RWPE2 (cell line): ENCODE data around the gene TUBB8.

Source experiments
- ATAC-seq: fragments of 200-7000 bp; cut with Tn5 transposase; 3 replicates; pipeline ENCODE4 v1.9.1; 2021; ENCODE audit warnings: low read depth
- DNase-seq: peaks from one replicate; pipeline ENCODE4 v3.0.0-alpha.2; 2020; ENCODE audit warnings: low spot score
- H3K27ac ChIP-seq: fragments of 450-650 bp; 2 replicates; pipeline ENCODE4 v1.5.1; 2017; ENCODE audit warnings: mild to moderate bottlenecking; ENCODE audit not compliant: poor library complexity, severe bottlenecking
- H3K27me3 ChIP-seq: fragments of 250-450 bp; sonication (Bioruptor Pico); 2 replicates; pipeline ENCODE4 v1.5.1; 2021; ENCODE audit warnings: mild to moderate bottlenecking, moderate library complexity; ENCODE audit not compliant: insufficient read depth, poor library complexity, severe bottlenecking
- H3K36me3 ChIP-seq: fragments of 250-450 bp; sonication (Bioruptor Pico); 2 replicates; pipeline ENCODE4 v1.5.1; 2020; ENCODE audit warnings: low read depth, mild to moderate bottlenecking, moderate library complexity
- H3K4me1 ChIP-seq: fragments of 250-450 bp; sonication (Bioruptor Pico); 2 replicates; pipeline ENCODE4 v1.5.1; 2021; ENCODE audit warnings: mild to moderate bottlenecking, moderate library complexity; ENCODE audit not compliant: insufficient read depth, poor library complexity, severe bottlenecking
- H3K4me3 ChIP-seq: fragments of 250-450 bp; sonication (Bioruptor Pico); 2 replicates; pipeline ENCODE4 v1.5.1; 2021; ENCODE audit warnings: mild to moderate bottlenecking, moderate library complexity; ENCODE audit not compliant: severe bottlenecking
- H3K9me3 ChIP-seq: fragments of 250-450 bp; sonication (Bioruptor Pico); 2 replicates; pipeline ENCODE4 v1.5.1; 2021; ENCODE audit warnings: mild to moderate bottlenecking, moderate library complexity; ENCODE audit not compliant: severe bottlenecking
- TF ChIP-seq, protein P1 (sequence below): fragments of 450-650 bp; IDR thresholded peaks from one replicate; pipeline ENCODE4 v1.5.1; 2017; ENCODE audit warnings: mild to moderate bottlenecking, moderate library complexity; ENCODE audit not compliant: poor library complexity, severe bottlenecking

The TUBB8 gene

DNA sequence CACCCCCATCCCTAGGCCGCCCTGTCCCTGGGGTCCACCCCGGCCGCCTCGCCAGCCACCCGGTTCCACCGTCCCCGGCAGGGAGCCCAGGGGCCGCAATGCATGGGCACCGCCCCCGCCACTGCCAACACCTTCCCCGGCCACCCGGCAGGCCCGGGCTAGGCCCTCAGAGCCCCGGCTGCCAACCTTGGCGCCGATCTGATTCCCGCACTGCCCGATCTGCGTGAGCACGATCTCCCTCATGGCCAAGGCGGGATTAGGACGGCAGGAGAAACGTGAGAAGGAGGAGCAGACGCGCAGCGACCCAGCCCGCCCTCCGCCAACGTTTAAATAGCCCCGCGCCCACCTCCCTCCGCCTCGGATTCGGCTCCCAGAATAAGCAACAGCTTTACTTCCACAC, at the start of gene TUBB8:
TUBB8 (minus strand) TSS at position 301 of the 400 bp plus-strand sequence; CDS start at position 243, 58 bp downstream.
- no peaks in the 10 kb centered on the region for H3K27me3 ChIP-seq
- ATAC-seq (no peak), DNase-seq (no peak)
- H3K27ac ChIP-seq: no peak within 1 kb of the TSS
- no peaks in the 10 kb centered on the region for H3K36me3 ChIP-seq
- H3K4me1 ChIP-seq: no peaks in the 10 kb centered on the region
- H3K4me3 ChIP-seq: no peak within 1 kb of the TSS
- H3K9me3 ChIP-seq: no peaks in the 10 kb centered on the region
- TF ChIP-seq, protein P1, sequence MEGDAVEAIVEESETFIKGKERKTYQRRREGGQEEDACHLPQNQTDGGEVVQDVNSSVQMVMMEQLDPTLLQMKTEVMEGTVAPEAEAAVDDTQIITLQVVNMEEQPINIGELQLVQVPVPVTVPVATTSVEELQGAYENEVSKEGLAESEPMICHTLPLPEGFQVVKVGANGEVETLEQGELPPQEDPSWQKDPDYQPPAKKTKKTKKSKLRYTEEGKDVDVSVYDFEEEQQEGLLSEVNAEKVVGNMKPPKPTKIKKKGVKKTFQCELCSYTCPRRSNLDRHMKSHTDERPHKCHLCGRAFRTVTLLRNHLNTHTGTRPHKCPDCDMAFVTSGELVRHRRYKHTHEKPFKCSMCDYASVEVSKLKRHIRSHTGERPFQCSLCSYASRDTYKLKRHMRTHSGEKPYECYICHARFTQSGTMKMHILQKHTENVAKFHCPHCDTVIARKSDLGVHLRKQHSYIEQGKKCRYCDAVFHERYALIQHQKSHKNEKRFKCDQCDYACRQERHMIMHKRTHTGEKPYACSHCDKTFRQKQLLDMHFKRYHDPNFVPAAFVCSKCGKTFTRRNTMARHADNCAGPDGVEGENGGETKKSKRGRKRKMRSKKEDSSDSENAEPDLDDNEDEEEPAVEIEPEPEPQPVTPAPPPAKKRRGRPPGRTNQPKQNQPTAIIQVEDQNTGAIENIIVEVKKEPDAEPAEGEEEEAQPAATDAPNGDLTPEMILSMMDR: no peak

DNA sequence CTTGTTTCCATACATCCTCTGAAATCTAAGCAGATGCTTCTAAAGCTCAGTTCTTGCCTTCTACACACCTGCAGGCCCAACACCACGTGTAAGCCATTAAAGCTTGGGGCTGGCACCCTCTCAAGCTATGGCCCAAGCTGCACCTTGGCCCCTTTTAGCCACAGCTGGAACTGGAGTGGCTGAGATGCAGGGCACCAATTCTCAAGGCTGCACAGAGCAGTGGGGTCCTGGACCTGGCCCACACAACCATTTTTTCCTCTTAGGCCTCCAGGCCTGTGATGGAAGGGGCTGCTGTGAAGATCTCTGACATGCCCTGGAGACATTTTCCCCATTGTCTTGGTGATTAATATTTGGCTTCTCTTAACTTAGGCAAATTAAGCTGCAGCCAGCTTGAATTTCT, 47.4 kb upstream of the TUBB8 start:
- TF ChIP-seq, protein P1: no peak
- ATAC-seq (no peak), DNase-seq (no peak)
- Histone ChIP-seq H3K27ac (no peak overlapping the region), H3K36me3 (no peaks in the 10 kb centered on the region), H3K4me3 (no peak overlapping the region), H3K27me3 (no peaks in the 10 kb centered on the region), H3K9me3 (peaks cover 4% of the 10 kb centered on the region), H3K4me1 (peaks cover 12% of the 10 kb centered on the region)

DNA sequence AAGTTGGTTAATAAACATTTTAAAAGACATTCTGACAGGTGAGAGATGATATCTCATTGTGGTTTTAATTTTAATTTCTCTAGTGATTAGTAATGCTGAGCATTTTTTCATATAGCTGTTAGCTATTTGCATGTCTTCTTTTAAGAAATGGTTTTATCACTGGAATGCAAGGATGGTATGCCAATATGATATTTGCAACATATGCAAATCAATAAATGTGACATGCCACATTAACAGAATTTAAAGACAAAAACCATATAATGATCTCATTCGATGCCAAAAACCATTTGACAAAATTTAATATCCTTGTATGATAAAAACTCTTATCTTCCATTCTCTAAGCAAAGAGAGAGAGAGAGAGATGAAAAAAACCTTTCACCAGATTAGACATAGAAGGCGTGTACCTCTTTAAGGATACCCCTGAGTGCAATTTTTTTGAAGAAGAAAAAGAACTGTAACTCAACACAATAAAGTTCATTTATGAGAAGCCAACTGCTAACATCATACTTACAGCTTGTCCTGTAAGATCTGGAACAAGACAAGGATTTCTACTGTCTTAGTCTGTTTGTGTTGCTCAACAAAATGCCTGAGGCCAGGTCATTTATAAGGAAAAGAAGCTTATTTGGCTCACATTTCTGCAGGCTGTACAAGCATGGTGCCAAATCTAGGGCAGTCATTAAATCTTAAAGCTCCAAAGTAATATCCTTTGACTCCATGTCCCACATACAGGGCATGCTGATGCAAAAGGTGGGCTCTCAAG, 46.4 kb upstream of the TUBB8 start:
- peaks cover 4% of the 10 kb centered on the region for H3K9me3 ChIP-seq
- H3K36me3 ChIP-seq: no peaks in the 10 kb centered on the region
- H3K4me3 ChIP-seq: no peak overlapping the region
- TF ChIP-seq, protein P1: no peak
- H3K4me1 ChIP-seq: peaks cover 12% of the 10 kb centered on the region
- ATAC-seq (no peak), DNase-seq (no peak)
- H3K27me3 ChIP-seq: no peaks in the 10 kb centered on the region
- H3K27ac ChIP-seq: no peak overlapping the region

DNA sequence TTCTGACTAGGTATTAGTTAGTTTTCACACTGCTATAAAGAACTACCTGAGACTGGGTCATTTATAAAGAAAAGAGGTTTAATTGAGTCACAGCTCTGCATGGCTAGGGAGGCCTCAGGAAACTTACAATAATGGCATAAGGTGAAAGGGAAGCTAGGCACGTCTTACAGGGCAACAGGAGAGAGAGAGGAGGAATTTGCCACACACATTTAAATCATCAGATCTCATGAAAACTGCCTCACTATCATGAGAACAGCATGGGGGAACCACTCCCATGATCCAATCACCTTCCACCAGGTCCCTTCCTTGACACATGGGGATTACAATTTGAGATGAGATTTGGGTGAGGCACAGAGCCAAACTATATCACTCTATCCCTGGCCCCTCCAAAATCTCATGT, 45.5 kb upstream of the TUBB8 start:
- Histone ChIP-seq H3K27ac (no peak overlapping the region), H3K4me3 (no peak overlapping the region), H3K27me3 (no peaks in the 10 kb centered on the region), H3K9me3 (peaks cover 4% of the 10 kb centered on the region), H3K4me1 (peaks cover 12% of the 10 kb centered on the region), H3K36me3 (no peaks in the 10 kb centered on the region)
- DNase-seq (no peak), ATAC-seq (no peak)
- TF ChIP-seq, protein P1: no peak

DNA sequence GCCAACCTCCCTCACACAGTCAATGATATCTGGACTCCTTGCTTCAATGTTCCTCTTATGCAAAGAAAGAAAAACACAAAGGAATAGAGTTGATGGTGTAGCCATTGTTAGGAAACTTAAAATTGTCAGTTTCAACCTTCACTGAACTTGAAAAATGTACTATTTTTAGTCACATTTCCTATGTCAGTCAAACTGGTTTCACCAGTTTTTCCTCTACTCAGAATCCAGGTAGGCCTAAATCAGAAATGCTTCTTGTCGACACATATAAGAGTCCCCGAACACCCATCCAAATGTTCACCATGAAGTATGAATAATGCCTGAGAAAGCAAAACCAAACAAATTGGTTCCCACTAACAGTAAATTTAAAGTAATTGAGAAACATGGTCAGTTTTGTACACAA, 43.8 kb upstream of the TUBB8 start:
- peaks cover 4% of the 10 kb centered on the region for H3K9me3 ChIP-seq
- DNase-seq: no peak

More for the DNA sequence above, 43.8 kb upstream of the TUBB8 start:
- Histone ChIP-seq H3K4me3 (no peak overlapping the region), H3K27me3 (no peaks in the 10 kb centered on the region), H3K36me3 (no peaks in the 10 kb centered on the region), H3K27ac (no peak overlapping the region), H3K4me1 (peaks cover 12% of the 10 kb centered on the region)
- TF ChIP-seq, protein P1: no peak
- ATAC-seq: peak; percentile 29; the same call in 1 of the 3 replicates
